ENCODE measurements around the gene CHRNA4.
"Not testable (repeated sequence)": the region's sequence is repeated elsewhere in the genome, so short reads cannot be mapped to it uniquely, and the experiment has no call there.

DNA sequence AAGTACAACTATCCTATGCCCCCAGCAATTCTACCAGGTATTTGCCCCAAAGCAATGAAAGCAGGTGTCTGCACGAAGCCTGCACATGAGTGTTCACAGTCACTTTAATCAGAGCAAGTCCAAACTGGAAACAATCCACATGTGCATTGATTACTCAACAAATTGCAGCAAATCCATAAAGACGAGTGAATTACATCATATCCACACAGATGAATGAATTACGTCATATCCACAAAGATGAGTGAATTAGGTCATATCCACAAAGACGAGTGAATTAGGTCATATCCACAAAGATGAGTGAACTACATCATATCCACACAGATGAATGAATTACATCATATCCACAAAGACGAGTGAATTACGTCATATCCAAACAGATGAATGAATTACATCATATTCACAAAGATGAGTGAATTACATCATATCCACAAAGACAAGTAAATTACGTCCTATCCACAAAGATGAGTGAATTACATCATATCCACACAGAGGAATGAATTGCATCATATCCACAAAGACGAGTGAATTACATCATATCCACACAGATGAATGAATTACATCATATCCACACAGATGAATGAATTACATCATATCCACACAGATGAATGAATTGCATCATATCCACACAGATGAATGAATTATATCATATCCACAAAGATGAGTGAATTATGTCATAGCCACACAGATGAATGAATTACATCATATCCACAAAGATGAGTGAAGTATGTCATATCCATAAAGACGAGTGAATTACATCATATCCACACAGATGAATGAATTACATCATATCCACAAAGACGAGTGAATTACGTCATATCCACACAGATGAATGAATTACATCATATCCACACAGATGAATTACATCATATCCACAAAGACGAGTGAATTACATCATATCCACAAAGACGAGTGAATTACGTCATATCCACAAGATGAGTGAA, 21.7 kb downstream of the CHRNA4 start:
- not testable (repeated sequence) for TF ChIP-seq CTCF, POLR2A (IDR thresholded peaks at IDR 0.05)
